ENCODE measurements around the gene ZNF136.

Gene ZNF136

GRCh38 chr19:12156223-12157058, 6.5 kb upstream of the ZNF136 start, which contains the start of gene ZNF625:
TSS of gene ZNF625 (minus strand) at chr19:12156734. CDS start at chr19:12156558, 176 bp downstream.
- TF ChIP-seq CTCF (IDR thresholded peaks at IDR 0.05; ENCODE audit: insufficient read depth, low read length), result no peak
- TF ChIP-seq REST (IDR thresholded peaks at IDR 0.05; ENCODE audit: insufficient replicate concordance, low read depth), result no peak
- no peak for TF ChIP-seq POLR2AphosphoS5 (IDR thresholded peaks at IDR 0.05; ENCODE audit: low read depth)
- TF ChIP-seq GABPA (IDR thresholded peaks at IDR 0.05; ENCODE audit: low read depth), result no peak
- no peak for TF ChIP-seq SPI1 (IDR thresholded peaks at IDR 0.05; ENCODE audit: borderline replicate concordance, low read depth)
- no peak within 1 kb of the TSS for H3K4me3 ChIP-seq (replicated peaks; ENCODE audit: insufficient read depth, low read length)
- H3K27ac ChIP-seq (replicated peaks), result no peak within 1 kb of the TSS
- H3K27me3 ChIP-seq (ENCODE audit: insufficient read depth, poor library complexity, severe bottlenecking), result peaks cover 5% of the 10 kb centered on the region
- no peak for DNase-seq (ENCODE audit: low read depth in 1 of 2, low spot score in 1 of 2)

- Histone ChIP-seq H3K27ac (replicated peaks) (no peak overlapping the region), H3K27me3 (ENCODE audit: insufficient read depth, poor library complexity, severe bottlenecking) (peaks cover 5% of the 10 kb centered on the region), H3K4me3 (replicated peaks; ENCODE audit: insufficient read depth, low read length) (no peak overlapping the region)
- TF ChIP-seq GABPA (IDR thresholded peaks at IDR 0.05; ENCODE audit: low read depth) (no peak), CTCF (IDR thresholded peaks at IDR 0.05; ENCODE audit: insufficient read depth, low read length) (no peak), SPI1 (IDR thresholded peaks at IDR 0.05; ENCODE audit: borderline replicate concordance, low read depth) (no peak), REST (IDR thresholded peaks at IDR 0.05; ENCODE audit: insufficient replicate concordance, low read depth) (no peak), POLR2AphosphoS5 (IDR thresholded peaks at IDR 0.05; ENCODE audit: low read depth) (no peak)
- no peak for DNase-seq (ENCODE audit: low read depth in 1 of 2, low spot score in 1 of 2)
Observed at GRCh38 chr19:12159773-12160414, 3.0 kb upstream of the ZNF136 start.

- H3K27ac ChIP-seq (replicated peaks), result peak overlapping the region; percentile 90; the same call in 1 of the 2 replicates
- H3K27me3 ChIP-seq (ENCODE audit: insufficient read depth, poor library complexity, severe bottlenecking), result no peaks in the 10 kb centered on the region
- H3K4me3 ChIP-seq (replicated peaks; ENCODE audit: insufficient read depth, low read length), result peak overlapping the region; percentile 91
- TF ChIP-seq CTCF (IDR thresholded peaks at IDR 0.05; ENCODE audit: insufficient read depth, low read length) (no peak), GABPA (IDR thresholded peaks at IDR 0.05; ENCODE audit: low read depth) (no peak), SPI1 (IDR thresholded peaks at IDR 0.05; ENCODE audit: borderline replicate concordance, low read depth) (no peak), POLR2AphosphoS5 (IDR thresholded peaks at IDR 0.05; ENCODE audit: low read depth) (no peak), REST (IDR thresholded peaks at IDR 0.05; ENCODE audit: insufficient replicate concordance, low read depth) (no peak)
- DNase-seq (ENCODE audit: low read depth in 1 of 2, low spot score in 1 of 2), result no peak
Observed at GRCh38 chr19:12162513-12162881, 399 bp upstream of the ZNF136 start.

Measured in HL-60 (cell line).